NCI-H345 treated with DMSO at 0.1 percent for 48 hours (cell line): ENCODE measurements around the gene CCN5.
A peak's percentile ranks its signal among the peaks of the same experiment; 100 is the strongest.
"Not testable (repeated sequence)": the region's sequence is repeated elsewhere in the genome, so short reads cannot be mapped to it uniquely, and the experiment has no call there.

Experiments
- DNase-seq: peaks from one replicate; lab custom pipeline; 2025; ENCODE audit not compliant: unreplicated experiment; lab: John Stamatoyannopoulos, UW

CCN5 gene

GRCh38 chr20:44756011-44756688, 41.0 kb downstream of the CCN5 start:
- no peak for DNase-seq

- DNase-seq = no peak
Measured at GRCh38 chr20:44756956-44757355, 41.8 kb downstream of the CCN5 start.

GRCh38 chr20:44758247-44759101, 43.3 kb downstream of the CCN5 start:
- DNase-seq = no peak

- no peak for DNase-seq
Measured at GRCh38 chr20:44759595-44759994, 44.4 kb downstream of the CCN5 start.

GRCh38 chr20:44761423-44761822, 46.3 kb downstream of the CCN5 start:
- DNase-seq = no peak

- no peak for DNase-seq
Measured at GRCh38 chr20:44762466-44763140, 47.4 kb downstream of the CCN5 start.

- not testable (repeated sequence) for DNase-seq
Measured at GRCh38 chr20:44763798-44764197, 48.6 kb downstream of the CCN5 start.

- no peak for DNase-seq
Measured at GRCh38 chr20:44765091-44765490, 49.9 kb downstream of the CCN5 start.

- no peak for DNase-seq
Measured at GRCh38 chr20:44765701-44766347, 50.7 kb downstream of the CCN5 start.

- no peak for DNase-seq
Measured at GRCh38 chr20:44768256-44768655, 53.1 kb downstream of the CCN5 start.

- no peak for DNase-seq
Measured at GRCh38 chr20:44768854-44769480, 53.8 kb downstream of the CCN5 start.

GRCh38 chr20:44769481-44769863, 54.3 kb downstream of the CCN5 start:
- no peak for DNase-seq

GRCh38 chr20:44770484-44771171, 55.5 kb downstream of the CCN5 start:
- no peak for DNase-seq

GRCh38 chr20:44771172-44771535, 56.0 kb downstream of the CCN5 start:
- DNase-seq = no peak

GRCh38 chr20:44772636-44773035, 57.5 kb downstream of the CCN5 start:
- no peak for DNase-seq

- DNase-seq = peak; percentile 28
Measured at GRCh38 chr20:44773070-44773829, 58.1 kb downstream of the CCN5 start.

- no peak for DNase-seq
Measured at GRCh38 chr20:44776980-44777379, 61.8 kb downstream of the CCN5 start.
